DND-41 (cell line): ENCODE data around the gene PCED1B.

Experiments used
- ATAC-seq: fragments of 200-7000 bp; cut with Tn5 transposase; 3 replicates; pipeline ENCODE4 v1.9.1; 2021; ENCODE audit warnings: low read depth; ENCODE audit not compliant: insufficient read depth
- DNase-seq: peaks from one replicate; pipeline ENCODE4 v3.0.0-alpha.2; 2020
- H2AFZ ChIP-seq: 2 replicates; pipeline ENCODE4 v1.6.0; 2012; ENCODE audit warnings: low read depth, low read length
- H3K27ac ChIP-seq: 2 replicates; pipeline ENCODE4 v1.5.1; 2012; ENCODE audit warnings: low read length, inconsistent platforms
- H3K27me3 ChIP-seq: fragments of 200-600 bp; sonication (generic); 2 replicates; pipeline ENCODE4 v1.6.0; 2012; ENCODE audit warnings: low read length, mild to moderate bottlenecking, inconsistent platforms; ENCODE audit not compliant: insufficient read depth, poor library complexity
- H3K36me3 ChIP-seq: 2 replicates; pipeline ENCODE4 v1.5.1; 2012; ENCODE audit warnings: low read length, inconsistent platforms; ENCODE audit not compliant: insufficient read depth
- H3K4me1 ChIP-seq: 2 replicates; pipeline ENCODE4 v1.5.1; 2012; ENCODE audit warnings: mild to moderate bottlenecking, low read length; ENCODE audit not compliant: insufficient read depth
- H3K4me2 ChIP-seq: 2 replicates; pipeline ENCODE4 v1.6.0; 2012; ENCODE audit warnings: mild to moderate bottlenecking, moderate library complexity, low read length, inconsistent platforms; ENCODE audit not compliant: insufficient read depth
- H3K4me3 ChIP-seq, 2 experiments: fragments of 200-600 bp in 1 of 2; shearing (Covaris generic) in 1 of 2; 2 replicates each; pipeline ENCODE4 v1.5.1; 2012 to 2016; ENCODE audit warnings: inconsistent platforms in 2 of 2, low read length in 2 of 2, mild to moderate bottlenecking in 2 of 2, low read depth in 1 of 2, moderate library complexity in 1 of 2
- H3K79me2 ChIP-seq: 2 replicates; pipeline ENCODE4 v1.6.0; 2012; ENCODE audit warnings: low read length, inconsistent platforms; ENCODE audit not compliant: insufficient read depth
- H3K9ac ChIP-seq: 2 replicates; pipeline ENCODE4 v1.6.0; 2012; ENCODE audit warnings: low read depth, mild to moderate bottlenecking, inconsistent platforms, low read length, moderate library complexity
- H3K9me3 ChIP-seq: 2 replicates; pipeline ENCODE4 v1.5.1; 2012; ENCODE audit warnings: low read length, moderate library complexity, mild to moderate bottlenecking, inconsistent platforms; ENCODE audit not compliant: insufficient read depth, severe bottlenecking
- H4K20me1 ChIP-seq: 2 replicates; pipeline ENCODE4 v1.6.0; 2012; ENCODE audit warnings: low read length; ENCODE audit not compliant: insufficient read depth
- CTCF ChIP-seq: IDR thresholded peaks from 2 replicates; pipeline ENCODE4 v1.5.1; 2012; ENCODE audit warnings: borderline replicate concordance, low read length, moderate library complexity, mild to moderate bottlenecking; ENCODE audit not compliant: poor library complexity, severe bottlenecking; ENCODE audit errors: extremely low read depth
- EZH2 ChIP-seq: IDR thresholded peaks from 3 replicates; pipeline ENCODE4 v1.6.1; 2012; ENCODE audit warnings: borderline replicate concordance, low read depth, mild to moderate bottlenecking, moderate library complexity, low read length, inconsistent platforms; ENCODE audit not compliant: severe bottlenecking

PCED1B gene

DNA sequence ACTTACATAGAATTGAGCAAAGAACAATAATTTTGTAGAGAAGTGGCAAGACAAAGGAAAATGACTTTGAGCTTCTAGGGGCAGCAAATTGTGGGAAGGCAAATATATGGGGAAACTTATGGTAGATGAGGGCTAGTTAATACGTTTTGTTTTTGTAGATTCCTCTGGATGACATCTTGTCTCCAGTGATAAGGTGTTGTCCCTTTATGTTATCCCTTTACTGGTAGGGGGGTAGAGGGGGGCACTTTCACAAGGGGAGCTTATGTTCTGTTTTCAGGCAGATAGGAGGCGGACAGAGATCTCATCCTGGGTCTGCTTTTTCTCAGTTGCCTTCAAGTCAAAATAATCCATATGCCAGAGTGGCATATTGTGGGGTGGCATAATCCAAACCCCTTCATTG lies 106.8 kb downstream of the PCED1B start:
- Histone ChIP-seq H3K4me1 (no peaks in the 10 kb centered on the region), H3K36me3 (no peaks in the 10 kb centered on the region), H3K4me3 (no peak overlapping the region), H3K9ac (no peak overlapping the region), H2AFZ (no peak overlapping the region), H3K27ac (no peak overlapping the region), H3K9me3 (no peaks in the 10 kb centered on the region), H3K27me3 (no peaks in the 10 kb centered on the region), H3K79me2 (no peaks in the 10 kb centered on the region), H3K4me2 (no peak overlapping the region), H4K20me1 (no peaks in the 10 kb centered on the region)
- ATAC-seq (no peak), DNase-seq (no peak)
- TF ChIP-seq CTCF (no peak), EZH2 (no peak)

DNA sequence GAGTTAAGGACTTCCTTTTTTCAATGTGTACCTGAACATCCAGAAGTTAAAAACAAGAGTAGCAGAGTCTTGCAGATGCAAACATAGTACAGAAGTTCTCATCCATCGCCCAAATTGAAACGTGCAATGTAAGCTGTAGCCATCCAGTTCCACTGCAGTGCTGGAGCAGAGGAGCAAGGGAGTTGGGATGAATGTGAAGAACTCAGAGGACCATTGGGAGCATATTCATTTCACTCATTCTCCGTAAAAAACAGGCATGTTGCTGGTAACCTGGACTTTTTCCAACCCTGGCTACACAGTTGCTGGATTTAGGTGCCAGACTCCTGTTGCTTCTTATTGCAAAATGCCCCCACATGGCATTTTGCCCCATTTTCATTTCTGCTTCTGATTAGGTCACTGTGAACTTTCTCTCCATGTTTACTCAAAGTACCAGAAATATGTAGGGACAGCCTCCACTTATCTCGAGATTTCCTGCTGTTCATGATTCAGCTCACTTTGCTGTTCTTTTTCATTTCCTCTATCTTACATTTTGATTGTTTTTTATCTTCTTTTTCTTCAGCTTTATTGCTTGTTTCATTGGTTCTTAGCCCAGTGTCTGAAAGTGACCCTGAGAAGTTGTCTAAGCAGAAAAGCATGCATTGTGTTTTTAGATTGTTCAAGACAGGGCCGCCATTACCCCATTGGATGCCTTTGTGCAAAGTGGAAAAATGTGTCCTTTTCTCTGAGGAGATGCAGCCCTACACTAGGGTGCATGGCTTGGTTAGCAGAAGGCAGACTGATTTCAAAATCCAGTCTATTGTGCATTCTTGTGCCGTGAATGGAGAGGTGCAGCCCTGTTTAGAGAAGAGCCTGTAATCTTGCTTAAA lies 109.4 kb downstream of the PCED1B start:
- H4K20me1 ChIP-seq: no peaks in the 10 kb centered on the region
- no peak for ATAC-seq
- no peak overlapping the region for H2AFZ ChIP-seq
- no peak overlapping the region for H3K4me2 ChIP-seq
- no peaks in the 10 kb centered on the region for H3K9me3 ChIP-seq
- no peak for TF ChIP-seq EZH2
- no peak for TF ChIP-seq CTCF
- H3K27me3 ChIP-seq: no peaks in the 10 kb centered on the region
- peaks cover 10% of the 10 kb centered on the region for H3K4me1 ChIP-seq
- no peak overlapping the region for H3K4me3 ChIP-seq
- no peak for DNase-seq
- H3K79me2 ChIP-seq: no peaks in the 10 kb centered on the region
- no peaks in the 10 kb centered on the region for H3K36me3 ChIP-seq
- H3K27ac ChIP-seq: no peak overlapping the region
- no peak overlapping the region for H3K9ac ChIP-seq

DNA sequence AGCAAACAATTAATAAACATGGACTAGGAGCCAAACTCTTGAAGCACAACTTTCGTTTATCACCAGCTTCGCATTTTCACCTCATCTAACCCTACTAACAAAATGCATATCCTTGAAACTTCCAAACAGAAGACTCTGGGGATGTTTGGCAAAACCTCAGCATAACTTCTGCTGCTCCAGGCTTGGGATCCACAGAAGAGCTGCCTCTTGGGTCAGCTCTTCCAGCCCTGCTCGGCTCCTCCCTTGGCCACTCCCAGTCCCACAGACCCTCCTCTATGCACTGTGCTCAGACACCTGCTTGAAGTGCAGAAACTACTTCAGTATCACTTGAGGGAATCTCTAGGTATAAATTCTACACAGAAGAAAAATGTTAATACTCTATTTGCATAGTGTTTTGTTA lies 110.3 kb downstream of the PCED1B start:
- H3K9ac ChIP-seq: no peak overlapping the region
- H3K79me2 ChIP-seq: no peaks in the 10 kb centered on the region
- H3K9me3 ChIP-seq: no peaks in the 10 kb centered on the region
- H3K4me3 ChIP-seq: no peak overlapping the region
- no peak overlapping the region for H3K27ac ChIP-seq
- peaks cover 12% of the 10 kb centered on the region for H3K4me1 ChIP-seq
- no peaks in the 10 kb centered on the region for H3K36me3 ChIP-seq
- ATAC-seq (no peak), DNase-seq (no peak)
- no peak overlapping the region for H3K4me2 ChIP-seq
- no peak overlapping the region for H2AFZ ChIP-seq
- H3K27me3 ChIP-seq: no peaks in the 10 kb centered on the region
- no peaks in the 10 kb centered on the region for H4K20me1 ChIP-seq
- no peak for TF ChIP-seq EZH2
- no peak for TF ChIP-seq CTCF
